ENCODE data around the gene SLC39A6. TPM values are rescaled to one million over a fixed set of nuclear protein-coding genes. Genes with fewer than 3 reads are reported as not detected.

Gene SLC39A6
- total RNA-seq, 2 donors from 2014 or later = 25.7 to 34.1 TPM

- WGBS, 2 experiments (ENCODE audit: insufficient coverage in 1 of 2, insufficient read length in 1 of 2) = 96 to 100% methylated on average over 1 to 5 of the region's 5 CpGs
- no peak overlapping the region for H3K4me3 Mint-ChIP-seq
- H3K36me3 Mint-ChIP-seq (ENCODE audit: low read depth) = peaks cover 69% of the 10 kb centered on the region
- H3K4me1 ChIP-seq (ENCODE audit: control insufficient read depth, insufficient read depth, low read length) = no peaks in the 10 kb centered on the region
- no peak overlapping the region for H3K4me3 ChIP-seq (ENCODE audit: low read length)
- no peak overlapping the region for H3K9ac ChIP-seq (ENCODE audit: extremely low read depth, low read length, poor library complexity, severe bottlenecking)
- H3K27me3 ChIP-seq (ENCODE audit: control insufficient read depth, insufficient read depth, low read length, poor library complexity, severe bottlenecking) = no peaks in the 10 kb centered on the region
- no peak overlapping the region for H3K27ac Mint-ChIP-seq
- no peak for DNase-seq
- H3K36me3 ChIP-seq (ENCODE audit: control insufficient read depth, insufficient read depth, low read length) = peaks cover 85% of the 10 kb centered on the region
- no peaks in the 10 kb centered on the region for H3K27me3 Mint-ChIP-seq (ENCODE audit: insufficient read depth)
- TF ChIP-seq CTCF (conservative IDR thresholded peaks at IDR 0.05) = no peak
- no peaks in the 10 kb centered on the region for H3K9me3 ChIP-seq (ENCODE audit: control insufficient read depth, low read length)
- H3K27ac ChIP-seq (ENCODE audit: low read depth, low read length) = no peak overlapping the region
- no peaks in the 10 kb centered on the region for H3K9me3 Mint-ChIP-seq
- no peaks in the 10 kb centered on the region for H3K4me1 Mint-ChIP-seq
Observed at GRCh38 chr18:36158266-36158867, 29.2 kb upstream of the SLC39A6 start.

GRCh38 chr18:36157441-36157840, 28.3 kb upstream of the SLC39A6 start:
- Mint-ChIP-seq H3K4me1 (no peaks in the 10 kb centered on the region), H3K36me3 (ENCODE audit: low read depth) (peaks cover 72% of the 10 kb centered on the region), H3K27me3 (ENCODE audit: insufficient read depth) (no peaks in the 10 kb centered on the region), H3K4me3 (no peak overlapping the region), H3K9me3 (no peaks in the 10 kb centered on the region), H3K27ac (peak overlapping the region; percentile 26)
- H3K27me3 ChIP-seq (ENCODE audit: control insufficient read depth, insufficient read depth, low read length, poor library complexity, severe bottlenecking) = no peaks in the 10 kb centered on the region
- no peaks in the 10 kb centered on the region for H3K4me1 ChIP-seq (ENCODE audit: control insufficient read depth, insufficient read depth, low read length)
- H3K9me3 ChIP-seq (ENCODE audit: control insufficient read depth, low read length) = no peaks in the 10 kb centered on the region
- no peak overlapping the region for H3K4me3 ChIP-seq (ENCODE audit: low read length)
- DNase-seq = no peak
- H3K36me3 ChIP-seq (ENCODE audit: control insufficient read depth, insufficient read depth, low read length) = peaks cover 85% of the 10 kb centered on the region
- TF ChIP-seq CTCF (conservative IDR thresholded peaks at IDR 0.05) = no peak
- no peak overlapping the region for H3K9ac ChIP-seq (ENCODE audit: extremely low read depth, low read length, poor library complexity, severe bottlenecking)
- no peak overlapping the region for H3K27ac ChIP-seq (ENCODE audit: low read depth, low read length)

GRCh38 chr18:36155851-36156757, 27.0 kb upstream of the SLC39A6 start:
- no peak for TF ChIP-seq CTCF (conservative IDR thresholded peaks at IDR 0.05)
- no peaks in the 10 kb centered on the region for H3K4me1 ChIP-seq (ENCODE audit: control insufficient read depth, insufficient read depth, low read length)
- no peaks in the 10 kb centered on the region for H3K4me1 Mint-ChIP-seq
- no peak for DNase-seq
- no peak overlapping the region for H3K4me3 ChIP-seq (ENCODE audit: low read length)
- H3K9me3 ChIP-seq (ENCODE audit: control insufficient read depth, low read length) = no peaks in the 10 kb centered on the region
- no peaks in the 10 kb centered on the region for H3K9me3 Mint-ChIP-seq
- no peak overlapping the region for H3K9ac ChIP-seq (ENCODE audit: extremely low read depth, low read length, poor library complexity, severe bottlenecking)
- H3K27me3 ChIP-seq (ENCODE audit: control insufficient read depth, insufficient read depth, low read length, poor library complexity, severe bottlenecking) = no peaks in the 10 kb centered on the region
- H3K36me3 ChIP-seq (ENCODE audit: control insufficient read depth, insufficient read depth, low read length) = peaks cover 78% of the 10 kb centered on the region
- H3K4me3 Mint-ChIP-seq = no peak overlapping the region
- H3K36me3 Mint-ChIP-seq (ENCODE audit: low read depth) = peaks cover 67% of the 10 kb centered on the region
- no peaks in the 10 kb centered on the region for H3K27me3 Mint-ChIP-seq (ENCODE audit: insufficient read depth)
- WGBS, 2 experiments (ENCODE audit: insufficient coverage in 1 of 2, insufficient read length in 1 of 2) = 94 to 98% methylated on average over 7 of the region's 7 CpGs
- no peak overlapping the region for H3K27ac ChIP-seq (ENCODE audit: low read depth, low read length)
- no peak overlapping the region for H3K27ac Mint-ChIP-seq
